Osteocyte (in vitro differentiated cells): ENCODE measurements around the gene GHR. TPM values are rescaled to one million over a fixed set of nuclear protein-coding genes. Genes with fewer than 3 reads are reported as not detected.

Experiments used
- DNase-seq: peaks from one replicate; pipeline ENCODE4 v3.0.0; 2021; ENCODE audit warnings: mixed read lengths; ENCODE audit not compliant: unreplicated experiment; ENCODE audit errors: extremely low spot score
- H3K27ac Mint-ChIP-seq: one replicate; pipeline ENCODE4 v1.8.0; 2021; ENCODE audit warnings: mild to moderate bottlenecking, mixed read lengths; ENCODE audit not compliant: unreplicated experiment
- H3K27me3 Mint-ChIP-seq: one replicate; pipeline ENCODE4 v1.8.0; 2021; ENCODE audit warnings: mixed read lengths; ENCODE audit not compliant: unreplicated experiment
- H3K36me3 Mint-ChIP-seq: one replicate; pipeline ENCODE4 v1.8.0; 2021; ENCODE audit warnings: mixed read lengths; ENCODE audit not compliant: unreplicated experiment
- H3K4me1 Mint-ChIP-seq: one replicate; pipeline ENCODE4 v1.8.0; 2021; ENCODE audit warnings: mixed read lengths; ENCODE audit not compliant: unreplicated experiment
- H3K4me3 Mint-ChIP-seq: one replicate; pipeline ENCODE4 v1.8.0; 2021; ENCODE audit warnings: mild to moderate bottlenecking, moderate library complexity, mixed read lengths; ENCODE audit not compliant: unreplicated experiment
- H3K9me3 Mint-ChIP-seq: one replicate; pipeline ENCODE4 v1.8.0; 2021; ENCODE audit warnings: mixed read lengths; ENCODE audit not compliant: unreplicated experiment
- CTCF ChIP-seq: fragments of 200-600 bp; sonication (generic); IDR thresholded peaks from 2 replicates; pipeline ENCODE4 v1.5.0; 2021; ENCODE audit warnings: antibody characterized with exemption, mild to moderate bottlenecking, moderate library complexity
- total RNA-seq: library from RNA; stranded (reverse); gene quantifications from 2 replicates; pipeline ENCODE4 v1.2.1, GENCODE V29; 2021

GHR gene
- total RNA-seq, 1 donor from 2014 or later: 2.3 TPM

- no peak for TF ChIP-seq CTCF
- no peak for DNase-seq
- H3K27me3 Mint-ChIP-seq: no peaks in the 10 kb centered on the region
- H3K4me3 Mint-ChIP-seq: no peak overlapping the region
- H3K36me3 Mint-ChIP-seq: no peaks in the 10 kb centered on the region
- H3K9me3 Mint-ChIP-seq: no peaks in the 10 kb centered on the region
- no peaks in the 10 kb centered on the region for H3K4me1 Mint-ChIP-seq
- no peak overlapping the region for H3K27ac Mint-ChIP-seq
Measured at GRCh38 chr5:42595597-42595996, 172.4 kb downstream of the GHR start.

- Mint-ChIP-seq H3K4me3 (no peak overlapping the region), H3K36me3 (no peaks in the 10 kb centered on the region)
- TF ChIP-seq CTCF: no peak
Measured at GRCh38 chr5:42596817-42597216, 173.6 kb downstream of the GHR start.

GRCh38 chr5:42597318-42597937, 174.2 kb downstream of the GHR start:
- H3K36me3 Mint-ChIP-seq: no peaks in the 10 kb centered on the region
- no peak overlapping the region for H3K4me3 Mint-ChIP-seq
- H3K27me3 Mint-ChIP-seq: no peaks in the 10 kb centered on the region
- H3K27ac Mint-ChIP-seq: no peak overlapping the region
- no peak for TF ChIP-seq CTCF
- H3K4me1 Mint-ChIP-seq: no peaks in the 10 kb centered on the region
- H3K9me3 Mint-ChIP-seq: no peaks in the 10 kb centered on the region
- DNase-seq: no peak

More at GRCh38 chr5:42596817-42597216, 173.6 kb downstream of the GHR start:
- no peaks in the 10 kb centered on the region for H3K27me3 Mint-ChIP-seq
- H3K9me3 Mint-ChIP-seq: no peaks in the 10 kb centered on the region
- no peaks in the 10 kb centered on the region for H3K4me1 Mint-ChIP-seq
- DNase-seq: no peak
- no peak overlapping the region for H3K27ac Mint-ChIP-seq

- Mint-ChIP-seq H3K4me1 (no peaks in the 10 kb centered on the region), H3K4me3 (no peak overlapping the region), H3K27ac (no peak overlapping the region), H3K36me3 (no peaks in the 10 kb centered on the region), H3K27me3 (peaks cover under 1% of the 10 kb centered on the region), H3K9me3 (no peaks in the 10 kb centered on the region)
- DNase-seq: no peak
- no peak for TF ChIP-seq CTCF
Measured at GRCh38 chr5:42598311-42598710, 175.1 kb downstream of the GHR start.

GRCh38 chr5:42599106-42599505, 175.9 kb downstream of the GHR start:
- no peak for DNase-seq
- Mint-ChIP-seq H3K4me1 (no peaks in the 10 kb centered on the region), H3K36me3 (no peaks in the 10 kb centered on the region), H3K27me3 (peaks cover 2% of the 10 kb centered on the region), H3K9me3 (no peaks in the 10 kb centered on the region), H3K27ac (no peak overlapping the region), H3K4me3 (no peak overlapping the region)
- no peak for TF ChIP-seq CTCF
